ENCODE measurements around the gene NXPH1. TPM values are rescaled to one million over a fixed set of nuclear protein-coding genes. Genes with fewer than 3 reads are reported as not detected.

Gene NXPH1
- total and polyA plus RNA-seq, 9 of the 15 experiments (the other 6 are each of a cell fraction or from before 2014, with no cell fraction given), result 0.16 TPM; not detected in 8

DNA sequence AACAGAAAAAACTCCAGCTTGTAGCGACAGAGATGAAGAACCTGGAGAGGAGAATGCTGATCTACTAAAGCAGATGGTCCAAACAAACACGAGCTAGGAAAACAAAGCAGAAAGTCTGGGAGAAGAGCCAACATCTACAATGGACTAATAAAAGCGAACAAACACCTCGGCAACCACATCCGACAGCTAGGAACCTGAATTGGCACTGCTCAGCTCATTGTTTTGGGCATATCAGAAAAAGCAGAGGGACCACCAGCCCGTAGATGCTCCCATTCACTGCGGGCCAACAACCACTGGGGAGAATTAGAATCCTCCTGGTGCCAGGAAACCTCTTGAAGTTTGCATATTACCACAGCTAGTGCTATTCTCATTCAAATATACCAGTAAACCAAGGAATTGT is 204.7 kb downstream of the NXPH1 start:
- Histone ChIP-seq H3K4me3 (no peak overlapping the region), H3K36me3 (ENCODE audit: control insufficient read depth, insufficient read depth, low read length) (no peaks in the 10 kb centered on the region), H3K4me1 (replicated peaks in 1 of 2; ENCODE audit: control insufficient read depth in 2 of 2, insufficient read depth in 2 of 2, low read length in 2 of 2) (no peaks in the 10 kb centered on the region), H2AFZ (ENCODE audit: low read depth, low read length) (no peak overlapping the region), H3K27ac (ENCODE audit: extremely low read depth, low read depth, low read length) (no peak overlapping the region), H3K9me1 (ENCODE audit: control insufficient read depth, insufficient read depth, low read length) (no peaks in the 10 kb centered on the region), H3K79me2 (ENCODE audit: control insufficient read depth, insufficient read depth, low read length) (no peaks in the 10 kb centered on the region), H3K27me3 (ENCODE audit: control insufficient read depth in 2 of 2, insufficient read depth in 2 of 2, low read length in 2 of 2) (no peaks in the 10 kb centered on the region), H3K9ac (ENCODE audit: insufficient read depth in 1 of 2, low read depth in 2 of 2, low read length in 2 of 2) (no peak overlapping the region), H3K9me3 (replicated peaks; ENCODE audit: control insufficient read depth, insufficient read depth, low read depth, low read length) (no peaks in the 10 kb centered on the region), H4K20me1 (replicated peaks; ENCODE audit: control insufficient read depth, insufficient read depth, low read length) (no peaks in the 10 kb centered on the region), H3K4me2 (ENCODE audit: insufficient read depth, low read length) (no peak overlapping the region)
- no peak for FAIRE-seq
- intact Hi-C loops (cut with micrococcal nuclease), result no loop called here
- ChIA-PET POLR2A (interaction anchor here (0.6 kb wide), 1 partner anchor 117 kb away, joined by 3 read pairs; no protein-coding TSS in a partner anchor), CTCF (ENCODE audit: low intra/inter-chr PET ratio) (no interaction called here)
- no peak for DNase-seq (ENCODE audit: extremely low read depth in 1 of 4, low spot score in 3 of 4)
- no TSS peak for BruUV-seq (replicated peaks)
- in situ Hi-C loops (cut with MboI), result no loop called here
- WGBS (ENCODE audit: insufficient coverage, low coverage, missing lambda C conversion rate), result 0% methylated on average over 7 of the region's 7 CpGs
- TF ChIP-seq, protein P1, sequence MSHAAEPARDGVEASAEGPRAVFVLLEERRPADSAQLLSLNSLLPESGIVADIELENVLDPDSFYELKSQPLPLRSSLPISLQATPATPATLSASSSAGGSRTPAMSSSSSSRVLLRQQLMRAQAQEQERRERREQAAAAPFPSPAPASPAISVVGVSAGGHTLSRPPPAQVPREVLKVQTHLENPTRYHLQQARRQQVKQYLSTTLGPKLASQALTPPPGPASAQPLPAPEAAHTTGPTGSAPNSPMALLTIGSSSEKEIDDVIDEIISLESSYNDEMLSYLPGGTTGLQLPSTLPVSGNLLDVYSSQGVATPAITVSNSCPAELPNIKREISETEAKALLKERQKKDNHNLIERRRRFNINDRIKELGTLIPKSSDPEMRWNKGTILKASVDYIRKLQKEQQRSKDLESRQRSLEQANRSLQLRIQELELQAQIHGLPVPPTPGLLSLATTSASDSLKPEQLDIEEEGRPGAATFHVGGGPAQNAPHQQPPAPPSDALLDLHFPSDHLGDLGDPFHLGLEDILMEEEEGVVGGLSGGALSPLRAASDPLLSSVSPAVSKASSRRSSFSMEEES (CRISPR knock-in tag; IDR thresholded peaks at IDR 0.05), result no peak
- TF ChIP-seq, protein P2, sequence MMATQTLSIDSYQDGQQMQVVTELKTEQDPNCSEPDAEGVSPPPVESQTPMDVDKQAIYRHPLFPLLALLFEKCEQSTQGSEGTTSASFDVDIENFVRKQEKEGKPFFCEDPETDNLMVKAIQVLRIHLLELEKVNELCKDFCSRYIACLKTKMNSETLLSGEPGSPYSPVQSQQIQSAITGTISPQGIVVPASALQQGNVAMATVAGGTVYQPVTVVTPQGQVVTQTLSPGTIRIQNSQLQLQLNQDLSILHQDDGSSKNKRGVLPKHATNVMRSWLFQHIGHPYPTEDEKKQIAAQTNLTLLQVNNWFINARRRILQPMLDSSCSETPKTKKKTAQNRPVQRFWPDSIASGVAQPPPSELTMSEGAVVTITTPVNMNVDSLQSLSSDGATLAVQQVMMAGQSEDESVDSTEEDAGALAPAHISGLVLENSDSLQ (IDR thresholded peaks at IDR 0.05), result no peak
- TF ChIP-seq MCM3 (IDR thresholded peaks at IDR 0.05), result no peak
- no peak for ATAC-seq

DNA sequence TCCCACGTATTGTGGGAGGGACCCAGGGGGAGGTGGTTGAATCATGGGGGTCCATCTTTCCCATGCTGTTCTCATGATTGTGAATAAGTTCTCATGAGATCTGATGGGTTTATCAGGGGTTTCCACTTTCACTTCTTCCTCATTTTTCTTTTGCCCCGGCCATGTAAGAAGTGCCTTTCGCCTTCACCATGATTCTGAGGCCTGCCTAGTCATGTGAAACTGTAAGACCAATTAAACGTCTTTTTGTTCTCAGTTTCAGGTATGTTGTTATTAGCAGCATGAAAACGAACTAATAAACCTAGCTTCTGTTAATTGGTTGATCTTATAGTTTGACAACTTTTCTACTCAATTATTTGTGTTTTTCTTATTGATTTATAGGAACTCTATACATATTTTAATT is 206.3 kb downstream of the NXPH1 start:
- DNase-seq (ENCODE audit: extremely low read depth in 1 of 4, low spot score in 3 of 4) (no peak), FAIRE-seq (no peak), ATAC-seq (no peak)
- Histone ChIP-seq H3K27ac (ENCODE audit: extremely low read depth, low read depth, low read length) (no peak overlapping the region), H3K9ac (ENCODE audit: insufficient read depth in 1 of 2, low read depth in 2 of 2, low read length in 2 of 2) (no peak overlapping the region), H3K4me1 (replicated peaks in 1 of 2; ENCODE audit: control insufficient read depth in 2 of 2, insufficient read depth in 2 of 2, low read length in 2 of 2) (no peaks in the 10 kb centered on the region), H3K79me2 (ENCODE audit: control insufficient read depth, insufficient read depth, low read length) (no peaks in the 10 kb centered on the region), H3K4me2 (ENCODE audit: insufficient read depth, low read length) (no peak overlapping the region), H3K4me3 (no peak overlapping the region), H3K27me3 (ENCODE audit: control insufficient read depth in 2 of 2, insufficient read depth in 2 of 2, low read length in 2 of 2) (no peaks in the 10 kb centered on the region), H2AFZ (ENCODE audit: low read depth, low read length) (no peak overlapping the region), H3K9me3 (replicated peaks; ENCODE audit: control insufficient read depth, insufficient read depth, low read depth, low read length) (no peaks in the 10 kb centered on the region), H3K9me1 (ENCODE audit: control insufficient read depth, insufficient read depth, low read length) (no peaks in the 10 kb centered on the region), H3K36me3 (ENCODE audit: control insufficient read depth, insufficient read depth, low read length) (no peaks in the 10 kb centered on the region), H4K20me1 (replicated peaks; ENCODE audit: control insufficient read depth, insufficient read depth, low read length) (no peaks in the 10 kb centered on the region)
- POLR2A ChIA-PET, result no interaction called here
- no TSS peak for BruUV-seq (replicated peaks)
- intact Hi-C loops (cut with micrococcal nuclease) (no loop called here), in situ Hi-C loops (cut with MboI) (no loop called here)
- CTCF ChIA-PET (ENCODE audit: low intra/inter-chr PET ratio), result no interaction called here
- WGBS (ENCODE audit: insufficient coverage, low coverage, missing lambda C conversion rate), result 0% methylated on average over 5 of the region's 5 CpGs
- TF ChIP-seq XRCC5 (IDR thresholded peaks at IDR 0.05; ENCODE audit: low read depth, low read length), result no peak
- no peak for TF ChIP-seq ZNF232 (CRISPR knock-in tag; IDR thresholded peaks at IDR 0.05)
- TF ChIP-seq ZNF830 (CRISPR knock-in tag; IDR thresholded peaks at IDR 0.05), result no peak
- TF ChIP-seq HNRNPLL (IDR thresholded peaks at IDR 0.05; ENCODE audit: low read depth, low read length, poor library complexity, severe bottlenecking), result no peak
- TF ChIP-seq SAFB (IDR thresholded peaks at IDR 0.05; ENCODE audit: borderline replicate concordance, low read depth, low read length), result no peak
